ENCODE results near the gene PLEKHA4.

Gene PLEKHA4

DNA sequence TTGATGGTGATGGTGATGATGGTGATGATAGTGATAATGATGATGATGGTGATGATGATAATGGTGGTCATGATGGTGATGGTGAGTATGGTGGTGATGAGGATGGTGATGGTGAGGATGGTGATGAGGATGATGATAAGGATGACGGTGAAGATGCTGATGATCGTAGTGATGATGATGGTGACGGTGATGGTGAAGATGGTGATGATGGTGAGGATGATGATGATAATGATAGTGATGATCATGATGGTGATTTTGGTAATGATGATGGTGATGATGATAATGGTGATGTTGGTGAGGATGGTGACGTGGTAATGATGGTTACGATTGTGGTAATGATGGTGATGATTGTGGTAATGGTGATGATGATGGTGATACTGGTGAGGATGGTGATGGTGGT, 46.8 kb downstream of the PLEKHA4 start:
- DNase-seq, result no peak

GRCh38 chr19:48819366-48819816, 49.0 kb downstream of the PLEKHA4 start:
- no peak for DNase-seq

GRCh38 chr19:48818234-48818820, 50.1 kb downstream of the PLEKHA4 start:
- DNase-seq, result no peak

DNA sequence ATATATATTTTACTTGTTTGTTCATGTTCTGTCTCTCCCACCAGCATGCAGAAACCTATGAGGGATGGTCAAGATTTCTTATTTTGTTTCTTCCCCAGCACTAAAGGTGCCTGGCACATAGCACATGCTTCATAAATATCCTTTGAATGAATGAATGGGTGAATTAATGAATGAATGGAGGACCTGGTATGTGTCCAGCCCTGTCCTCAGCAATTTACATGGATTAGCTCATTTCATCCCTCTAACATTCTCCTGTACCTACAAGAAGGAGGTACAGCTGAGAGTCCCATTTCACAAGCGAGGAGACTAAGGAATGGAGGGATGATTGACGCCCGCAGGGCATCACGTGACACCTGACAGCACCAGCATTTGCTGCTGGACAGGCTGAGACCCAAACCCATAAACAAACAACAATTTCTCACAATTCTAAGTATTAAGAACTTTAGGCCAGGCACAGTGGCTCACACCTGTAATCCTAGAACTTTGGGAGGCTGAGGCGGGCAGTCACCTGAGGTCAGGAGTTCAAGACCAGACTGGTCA, 50.8 kb downstream of the PLEKHA4 start:
- DNase-seq, result no peak

DNA sequence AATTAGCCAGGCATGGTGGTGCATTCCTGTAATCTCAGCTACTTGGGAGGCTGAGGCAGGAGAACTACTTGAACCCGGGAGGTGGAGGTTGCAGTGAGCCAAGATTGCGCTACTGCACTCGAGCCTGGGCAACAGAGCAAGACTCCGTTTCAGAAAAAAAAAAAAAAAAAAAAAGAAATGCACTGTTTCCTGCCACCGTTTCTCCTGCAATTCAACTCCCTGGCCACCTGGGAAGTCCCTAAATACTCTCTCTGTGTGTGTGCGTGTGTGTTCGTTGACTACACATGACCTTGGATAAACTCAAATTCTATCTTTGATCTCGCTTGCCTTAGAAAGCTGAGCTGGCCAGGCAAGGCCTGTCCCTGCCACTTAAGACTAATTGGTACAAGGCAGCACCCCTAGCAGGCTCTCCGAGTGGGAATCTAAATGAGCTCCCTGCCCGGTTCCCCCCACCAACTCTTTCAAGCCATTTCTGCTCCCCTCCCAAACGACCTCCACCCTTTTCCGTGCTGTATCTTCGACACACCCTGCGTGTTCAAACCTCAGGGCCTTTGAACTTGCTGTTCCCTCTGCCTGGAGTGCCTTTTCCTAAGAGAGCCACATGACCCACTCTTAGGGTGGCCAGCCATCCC, 52.4 kb downstream of the PLEKHA4 start:
- no peak for DNase-seq

- DNase-seq, result no peak
Observed at GRCh38 chr19:48814895-48815294, 53.5 kb downstream of the PLEKHA4 start.

GRCh38 chr19:48813123-48813913, 55.1 kb downstream of the PLEKHA4 start:
- DNase-seq, result no peak

- DNase-seq, result peak; percentile 49
Observed at GRCh38 chr19:48812094-48812929, 56.1 kb downstream of the PLEKHA4 start.

GRCh38 chr19:48810151-48810550, 58.3 kb downstream of the PLEKHA4 start:
- no peak for DNase-seq

GRCh38 chr19:48807590-48808308, 60.7 kb downstream of the PLEKHA4 start:
- no peak for DNase-seq

DNA sequence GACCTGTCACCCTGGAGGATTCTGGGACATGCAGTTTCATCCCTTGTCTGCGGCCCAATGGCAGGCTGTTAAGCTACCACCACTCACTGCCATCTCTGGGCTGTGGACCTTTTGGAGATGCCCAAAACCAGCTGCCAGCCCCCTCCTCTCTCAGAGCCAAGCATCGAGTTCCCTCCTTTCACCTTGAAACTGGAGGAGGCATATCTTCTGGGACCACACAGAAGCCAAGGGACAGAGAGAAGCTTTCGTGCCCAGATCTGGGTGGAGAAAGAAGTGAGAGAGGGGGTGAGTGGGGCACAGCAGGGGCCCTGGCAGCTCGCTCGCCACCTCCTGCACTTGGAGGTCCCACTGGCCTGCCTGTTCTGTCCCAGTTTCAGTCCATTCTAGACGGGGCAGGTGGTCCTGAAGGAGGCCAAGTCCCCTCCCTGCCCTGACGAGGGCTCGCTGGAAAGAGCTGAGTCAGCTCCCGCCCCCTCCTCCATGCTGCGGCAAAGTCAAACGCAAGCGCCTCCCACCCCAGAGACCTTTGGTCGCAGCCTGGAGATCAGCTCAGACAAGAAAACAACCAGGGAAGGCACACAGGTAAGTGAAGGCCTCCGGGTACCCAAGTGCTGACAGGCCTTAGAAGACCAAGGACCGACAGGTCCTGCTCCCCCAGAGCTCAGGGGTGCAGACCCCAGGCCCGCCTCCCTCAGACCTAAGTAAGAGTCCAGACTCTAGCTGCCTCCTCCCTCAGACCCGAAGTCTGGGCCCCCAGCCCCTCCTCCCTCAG, 61.4 kb downstream of the PLEKHA4 start:
- no peak for DNase-seq

DNA sequence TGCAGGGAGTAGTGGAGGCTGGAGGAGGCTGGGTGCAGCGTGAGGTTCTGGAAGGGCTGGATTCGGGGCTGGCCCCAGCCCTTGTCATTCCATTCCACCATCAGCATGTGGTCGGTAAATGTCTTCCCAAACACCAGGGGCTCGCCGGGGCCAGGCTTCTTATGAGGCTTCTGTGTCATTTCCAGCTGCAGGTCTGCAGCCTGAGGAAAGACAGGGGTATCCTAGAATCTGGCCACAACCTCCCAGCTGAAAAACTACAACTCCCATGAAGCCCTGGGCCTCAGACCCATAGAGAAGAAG, 61.9 kb downstream of the PLEKHA4 start:
- DNase-seq, result no peak

DNA sequence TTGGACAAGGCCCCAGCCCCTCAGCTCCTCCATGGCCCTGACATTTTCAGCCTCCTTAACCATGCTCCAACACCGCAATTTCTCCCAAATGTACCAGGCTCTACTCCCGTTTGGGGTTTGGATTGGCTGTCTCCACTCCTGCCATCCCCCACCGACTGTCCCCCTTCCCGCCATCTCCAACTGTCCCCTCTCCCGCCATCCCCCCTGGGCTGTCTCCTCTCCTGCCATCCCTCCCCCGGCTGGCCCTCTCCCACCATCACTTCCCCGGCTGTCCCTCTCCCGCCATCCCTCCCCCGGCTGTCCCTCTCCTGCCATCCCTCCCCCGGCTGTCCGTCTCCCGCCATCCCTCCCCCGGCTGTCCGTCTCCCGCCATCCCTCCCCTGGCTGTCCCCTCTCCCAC, 63.0 kb downstream of the PLEKHA4 start:
- no peak for DNase-seq

GRCh38 chr19:48804496-48804895, 63.9 kb downstream of the PLEKHA4 start:
- no peak for DNase-seq

DNA sequence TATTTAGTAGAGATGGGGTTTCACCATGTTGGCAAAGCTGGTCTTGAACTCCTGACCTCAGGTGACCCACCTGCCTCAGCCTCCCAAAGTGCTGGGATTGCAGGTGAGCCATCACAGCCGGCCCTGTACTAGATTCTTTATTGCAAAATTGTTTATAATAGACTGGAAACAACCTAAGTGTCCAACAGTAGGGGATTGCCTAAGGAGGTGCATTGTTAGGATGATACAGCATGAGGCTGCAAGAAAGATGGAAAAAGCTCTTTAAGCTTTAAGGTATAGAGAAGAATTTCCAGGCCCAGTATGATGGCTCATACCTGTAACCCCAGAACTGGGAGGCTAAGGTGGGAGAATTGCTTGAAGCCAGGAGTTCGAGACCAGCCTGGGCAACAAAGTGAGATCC, 65.8 kb downstream of the PLEKHA4 start:
- DNase-seq, result no peak

- DNase-seq, result no peak
Observed at GRCh38 chr19:48799358-48800300, 68.8 kb downstream of the PLEKHA4 start.

DNA sequence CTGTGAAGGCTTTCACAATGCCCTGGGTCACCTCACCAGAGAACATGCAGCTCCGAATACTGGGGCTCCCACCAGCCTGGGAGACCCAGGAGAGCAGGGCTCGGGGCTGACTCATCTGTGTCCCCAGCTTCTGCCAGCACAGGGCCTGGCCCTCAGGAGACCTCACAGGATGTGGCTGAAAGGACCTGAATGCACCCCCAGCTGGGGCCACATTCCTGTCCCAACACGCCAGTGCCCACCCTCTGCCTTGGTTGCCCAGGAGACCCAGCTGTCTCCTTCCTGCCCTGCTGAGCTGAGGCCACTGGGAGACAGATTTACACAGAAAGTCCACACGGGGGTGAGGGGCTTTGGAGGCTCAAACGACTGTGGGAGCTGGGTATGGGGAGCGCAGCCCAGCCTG, 69.5 kb downstream of the PLEKHA4 start:
- no peak for DNase-seq

GRCh38 chr19:48797103-48797502, 71.3 kb downstream of the PLEKHA4 start:
- DNase-seq, result no peak

- DNase-seq, result no peak
Observed at GRCh38 chr19:48796298-48797083, 71.9 kb downstream of the PLEKHA4 start.

- no peak for DNase-seq
Observed at GRCh38 chr19:48795685-48796070, 72.7 kb downstream of the PLEKHA4 start.

Measured in activated effector memory CD4-positive, alpha-beta T cell treated with Interleukin-2 at 50 U/mL for 16 hours (primary cell).